Stimulated activated naive CD8-positive, alpha-beta T cell treated with anti-CD3 and anti-CD28 coated beads, Interleukin-15, Interleukin-2, amounts not matched to agents 100 U/mL and 50 U/mL, for 24 hours (primary cell): ENCODE results near the gene MOB4.

Experiments used
- ATAC-seq: fragments of 150-1000 bp; cut with Tn5 transposase; one replicate; pipeline ENCODE4 v1.10.0; 2021
- DNase-seq: peaks from one replicate; pipeline ENCODE4 v3.0.0; 2021

The MOB4 gene

DNA sequence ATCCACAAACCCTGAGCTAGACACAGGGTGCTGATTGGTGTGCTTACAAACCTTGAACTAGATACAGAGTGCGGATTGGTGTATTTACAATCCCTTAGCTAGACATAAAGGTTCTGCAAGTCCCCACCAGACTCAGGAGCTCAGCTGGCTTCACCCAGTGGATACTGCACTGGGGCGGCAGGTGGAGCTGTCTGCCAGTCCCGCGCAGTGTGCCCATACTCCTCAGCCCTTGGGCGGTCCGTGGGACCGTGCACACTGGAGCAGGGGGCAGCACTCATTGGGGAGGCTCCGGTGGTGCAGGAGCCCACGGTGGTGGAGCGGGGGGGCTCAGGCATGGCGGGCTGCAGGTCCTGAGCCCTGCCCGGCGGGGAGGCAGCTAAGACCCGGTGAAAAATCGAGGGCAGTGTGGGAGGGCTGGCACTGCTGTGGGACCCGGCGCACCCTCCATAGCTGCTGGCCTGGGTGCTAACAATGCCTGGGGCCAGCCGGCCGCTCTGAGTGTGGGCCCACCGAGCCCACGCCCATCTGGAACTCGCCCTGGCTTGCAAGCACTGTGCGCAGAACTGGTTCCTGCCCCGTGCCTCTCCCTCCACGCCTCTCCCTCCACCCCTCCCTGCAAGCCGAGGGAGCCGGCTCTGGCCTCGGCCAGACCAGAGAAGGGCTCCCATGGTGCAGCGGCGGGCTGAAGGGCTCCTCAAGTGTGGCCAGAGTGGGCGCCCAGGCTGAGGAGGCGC lies 75.6 kb downstream of the MOB4 start:
- ATAC-seq (no peak), DNase-seq (no peak)

DNA sequence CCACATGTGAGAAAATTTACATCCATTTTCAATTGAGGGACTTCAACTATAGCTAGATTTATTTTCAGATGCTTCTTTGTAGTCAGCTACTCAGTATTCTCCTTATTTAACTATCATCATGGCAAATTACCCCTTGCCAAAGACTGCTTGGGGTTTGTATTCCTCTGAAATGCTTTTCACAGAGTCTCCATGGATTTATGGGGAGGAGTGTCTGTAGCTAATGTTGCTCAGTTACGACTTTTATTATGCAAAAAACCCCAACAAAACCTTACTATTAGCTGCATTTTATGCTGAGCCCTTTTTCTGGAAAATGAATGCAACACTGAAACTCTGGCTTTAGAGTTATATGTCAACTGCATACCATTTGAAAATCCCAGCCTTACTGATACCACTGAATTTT lies 80.9 kb downstream of the MOB4 start:
- no peak for ATAC-seq
- DNase-seq = no peak

DNA sequence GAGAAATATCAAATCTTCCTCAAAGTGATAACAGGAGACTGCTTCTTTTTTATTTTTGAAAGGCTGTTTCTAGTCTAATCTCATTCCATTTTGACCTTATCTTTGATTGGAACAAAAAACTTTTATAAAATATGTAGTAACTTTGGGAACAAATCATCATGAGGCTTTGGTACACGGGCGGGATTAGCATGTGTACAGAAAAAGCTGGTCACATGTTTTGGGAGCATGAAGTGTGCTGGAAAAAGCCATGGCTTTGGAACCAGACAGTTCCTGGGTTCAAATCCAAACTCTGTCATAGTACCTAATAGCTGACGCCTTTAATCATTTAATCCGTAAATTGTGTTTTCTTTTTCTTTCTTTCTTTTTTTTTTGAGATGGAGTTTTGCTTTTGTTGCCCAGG lies 81.3 kb downstream of the MOB4 start:
- DNase-seq (no peak), ATAC-seq (no peak)

DNA sequence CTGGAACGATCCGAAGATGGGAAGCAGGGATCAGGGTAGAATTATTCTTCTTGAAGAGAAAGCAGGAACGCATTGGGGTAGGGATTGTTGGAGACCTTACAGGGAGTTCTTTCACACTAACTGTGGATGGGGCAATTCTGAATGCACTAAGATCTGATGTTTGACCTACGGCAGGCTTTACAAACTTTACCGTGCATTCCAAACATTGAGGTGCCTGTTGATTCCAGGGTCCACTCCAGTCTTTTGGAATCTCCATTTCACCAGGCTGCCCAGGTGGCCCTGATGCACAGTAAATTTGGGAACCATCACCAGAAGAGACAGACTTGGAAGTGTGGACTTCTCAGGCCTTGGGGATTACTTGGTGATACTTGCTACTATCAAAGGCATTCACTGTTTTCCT lies 82.6 kb downstream of the MOB4 start:
- DNase-seq = no peak
- no peak for ATAC-seq

DNA sequence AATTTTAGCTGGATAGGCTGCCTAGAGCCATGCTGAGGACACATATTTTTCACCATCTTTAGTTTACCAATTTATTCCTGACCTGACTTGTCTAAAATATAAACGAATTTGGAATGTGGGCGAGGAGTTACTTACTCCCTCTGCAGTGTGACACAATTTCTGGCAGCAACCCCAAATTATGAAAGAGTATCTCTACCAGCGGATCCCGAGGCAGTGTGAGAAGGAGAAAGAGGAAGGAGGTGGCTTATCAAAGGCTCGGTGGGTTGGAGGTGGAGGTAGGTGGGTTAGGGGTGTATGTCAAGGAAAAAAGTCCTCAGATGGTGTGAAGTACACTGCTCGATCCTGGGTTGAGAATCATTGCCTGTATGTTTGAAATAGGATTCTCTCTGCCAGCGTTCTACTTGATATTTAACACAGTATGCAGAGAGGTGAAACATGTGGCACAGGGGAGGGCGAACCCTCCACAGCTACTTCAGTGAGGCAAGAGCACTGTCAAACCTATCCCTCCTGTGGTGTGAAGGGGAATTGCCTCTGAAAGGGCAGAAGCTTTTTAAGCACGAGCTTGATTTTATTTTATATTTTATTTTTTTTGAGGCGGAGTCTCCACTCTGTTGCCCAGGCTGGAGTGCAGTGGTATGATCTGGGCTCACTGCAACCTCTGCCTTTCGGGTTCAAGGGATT lies 83.6 kb downstream of the MOB4 start:
- DNase-seq = peak; percentile 27
- ATAC-seq = peak; percentile 78

DNA sequence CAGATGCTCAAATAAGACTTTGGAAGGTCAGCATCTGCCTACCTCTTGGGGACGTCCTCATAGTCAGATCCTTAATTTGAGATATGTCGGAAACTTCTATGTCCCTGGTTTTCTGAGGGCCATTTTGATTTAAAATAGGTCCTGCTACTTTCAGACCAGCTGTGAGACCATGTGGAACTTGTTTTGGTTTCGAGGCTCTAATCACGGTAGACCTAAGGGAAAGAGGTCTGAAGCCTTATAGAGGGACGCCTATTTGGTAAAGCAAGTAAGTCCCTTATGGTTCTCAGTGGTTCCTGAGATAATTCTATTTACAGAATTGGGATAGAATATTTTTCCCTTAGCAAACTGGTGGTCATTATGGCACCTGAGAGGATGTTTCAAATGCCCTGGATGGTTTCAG lies 84.4 kb downstream of the MOB4 start:
- ATAC-seq (no peak), DNase-seq (no peak)

DNA sequence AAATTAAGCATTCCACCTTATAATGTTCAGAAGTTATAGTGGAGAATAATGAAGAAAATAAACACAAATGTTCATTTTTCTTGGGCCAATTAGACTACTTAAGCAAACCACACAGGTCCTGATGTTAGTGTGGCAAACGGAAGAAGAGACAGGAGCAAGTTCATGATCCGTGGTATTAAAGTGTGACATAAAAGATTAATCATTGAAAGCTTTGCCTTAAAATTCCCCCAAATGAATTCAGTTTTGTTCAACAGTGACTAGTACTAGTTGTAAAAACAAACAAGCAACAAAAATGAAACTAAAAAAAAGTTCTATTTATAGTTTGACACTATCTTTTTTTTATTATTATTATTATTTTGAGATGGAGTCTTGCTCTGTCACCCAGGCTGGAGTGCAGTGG lies 85.9 kb downstream of the MOB4 start:
- ATAC-seq (no peak), DNase-seq (no peak)
